Fibroblast of the aortic adventitia (primary cell): ENCODE results near the gene CLIC3. TPM values are rescaled to one million over a fixed set of nuclear protein-coding genes. Genes with fewer than 3 reads are reported as not detected.

Experiments
- DNase-seq: peaks from one replicate; pipeline ENCODE4 v3.0.0-alpha.2; 2010; ENCODE audit warnings: low read depth
- H3K4me3 ChIP-seq: 2 replicates; pipeline ENCODE4 v1.5.1; 2011; ENCODE audit warnings: low read depth, mild to moderate bottlenecking, control low read depth, low read length, moderate library complexity
- total RNA-seq: library from RNA; depleted of rRNA; stranded (reverse); fragments of >200 nt; gene quantifications from 2 replicates; pipeline ENCODE4 v1.2.3, GENCODE V29; 2012; ENCODE audit warnings: low replicate concordance
- TF ChIP-seq, protein P1 (sequence below): IDR thresholded peaks from 2 replicates; pipeline ENCODE4 v1.5.1; 2011; ENCODE audit warnings: mild to moderate bottlenecking, low read length, control low read depth, inconsistent platforms; ENCODE audit not compliant: insufficient read depth

The CLIC3 gene
- total RNA-seq, 1 donor = 5.2 TPM

DNA sequence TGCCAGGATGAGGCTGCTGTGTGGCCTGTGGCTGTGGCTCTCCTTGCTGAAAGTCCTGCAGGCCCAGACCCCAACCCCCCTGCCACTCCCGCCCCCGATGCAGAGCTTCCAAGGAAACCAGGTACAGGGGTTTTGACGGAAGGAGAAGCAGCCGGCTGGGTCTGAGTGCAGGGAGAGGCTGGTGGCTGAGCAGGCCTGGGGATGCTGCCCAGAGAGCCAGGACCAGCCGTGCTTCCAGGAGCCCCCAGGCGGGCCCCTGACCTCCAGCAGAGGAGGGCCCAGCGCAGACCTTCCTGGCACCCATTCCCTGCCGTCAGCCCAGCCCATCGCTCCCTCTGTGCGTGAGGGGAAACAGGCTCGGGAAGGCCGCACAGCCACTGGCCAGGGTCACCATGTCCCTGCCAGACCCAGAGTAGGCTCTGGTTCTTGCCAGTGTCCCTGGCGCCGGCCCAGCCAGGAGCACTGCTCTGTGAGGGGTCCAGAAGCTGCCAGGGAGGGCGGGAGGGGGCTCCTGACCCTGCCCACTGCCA lies 44.0 kb downstream of the CLIC3 start:
- H3K4me3 ChIP-seq = no peak overlapping the region
- no peak for DNase-seq
- TF ChIP-seq, protein P1, sequence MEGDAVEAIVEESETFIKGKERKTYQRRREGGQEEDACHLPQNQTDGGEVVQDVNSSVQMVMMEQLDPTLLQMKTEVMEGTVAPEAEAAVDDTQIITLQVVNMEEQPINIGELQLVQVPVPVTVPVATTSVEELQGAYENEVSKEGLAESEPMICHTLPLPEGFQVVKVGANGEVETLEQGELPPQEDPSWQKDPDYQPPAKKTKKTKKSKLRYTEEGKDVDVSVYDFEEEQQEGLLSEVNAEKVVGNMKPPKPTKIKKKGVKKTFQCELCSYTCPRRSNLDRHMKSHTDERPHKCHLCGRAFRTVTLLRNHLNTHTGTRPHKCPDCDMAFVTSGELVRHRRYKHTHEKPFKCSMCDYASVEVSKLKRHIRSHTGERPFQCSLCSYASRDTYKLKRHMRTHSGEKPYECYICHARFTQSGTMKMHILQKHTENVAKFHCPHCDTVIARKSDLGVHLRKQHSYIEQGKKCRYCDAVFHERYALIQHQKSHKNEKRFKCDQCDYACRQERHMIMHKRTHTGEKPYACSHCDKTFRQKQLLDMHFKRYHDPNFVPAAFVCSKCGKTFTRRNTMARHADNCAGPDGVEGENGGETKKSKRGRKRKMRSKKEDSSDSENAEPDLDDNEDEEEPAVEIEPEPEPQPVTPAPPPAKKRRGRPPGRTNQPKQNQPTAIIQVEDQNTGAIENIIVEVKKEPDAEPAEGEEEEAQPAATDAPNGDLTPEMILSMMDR = no peak

DNA sequence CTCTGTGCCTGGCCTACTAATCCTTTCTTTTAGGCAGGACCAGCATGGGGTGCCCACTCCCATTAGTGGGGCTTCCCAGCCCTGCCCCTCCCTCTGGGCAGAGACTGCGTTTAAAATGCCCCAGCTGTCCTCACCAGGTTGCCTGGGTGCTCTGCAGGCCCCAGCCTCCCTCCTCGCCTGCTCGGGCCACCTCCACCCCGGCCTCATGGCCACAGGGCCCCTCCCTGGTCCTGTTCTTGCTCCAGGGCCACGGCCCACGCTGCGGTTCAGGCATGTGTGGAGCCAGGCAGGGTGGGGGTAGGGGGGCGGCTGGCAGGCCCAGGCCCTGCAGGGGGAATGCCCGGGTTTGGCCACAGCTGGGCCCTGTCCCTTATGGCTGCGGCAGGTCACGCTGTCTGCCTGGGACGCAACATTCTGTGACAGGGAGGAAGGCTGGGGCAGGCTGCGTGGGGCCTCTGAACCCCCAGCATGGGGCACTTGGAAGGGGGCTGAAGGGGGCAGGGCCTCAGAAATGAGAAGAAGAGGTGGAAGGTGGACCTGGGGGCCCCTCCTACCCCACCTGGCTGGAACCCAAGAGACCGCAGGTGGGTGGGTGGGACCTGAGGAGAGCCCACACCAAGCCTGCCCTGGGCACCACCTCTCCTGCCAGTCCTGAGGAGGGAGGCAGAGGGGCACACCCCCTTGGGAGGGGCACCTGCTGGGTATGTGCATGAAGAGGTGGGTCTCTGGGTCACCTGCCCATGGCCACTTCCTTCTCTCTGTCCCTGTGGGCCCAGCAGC lies 44.6 kb downstream of the CLIC3 start, which contains the start of gene LCN12:
LCN12 (plus strand) TSS at position 733 of the 780 bp plus-strand sequence. CDS start 55 bp downstream, outside the sequence.
- no peak for DNase-seq
- TF ChIP-seq, protein P1 = no peak
- no peak within 1 kb of the TSS for H3K4me3 ChIP-seq

- DNase-seq = no peak
- TF ChIP-seq, protein P1 = no peak
- H3K4me3 ChIP-seq = no peak overlapping the region
These were observed 45.6 kb downstream of the CLIC3 start for GRCh38 chr9:136950656-136951276.

DNA sequence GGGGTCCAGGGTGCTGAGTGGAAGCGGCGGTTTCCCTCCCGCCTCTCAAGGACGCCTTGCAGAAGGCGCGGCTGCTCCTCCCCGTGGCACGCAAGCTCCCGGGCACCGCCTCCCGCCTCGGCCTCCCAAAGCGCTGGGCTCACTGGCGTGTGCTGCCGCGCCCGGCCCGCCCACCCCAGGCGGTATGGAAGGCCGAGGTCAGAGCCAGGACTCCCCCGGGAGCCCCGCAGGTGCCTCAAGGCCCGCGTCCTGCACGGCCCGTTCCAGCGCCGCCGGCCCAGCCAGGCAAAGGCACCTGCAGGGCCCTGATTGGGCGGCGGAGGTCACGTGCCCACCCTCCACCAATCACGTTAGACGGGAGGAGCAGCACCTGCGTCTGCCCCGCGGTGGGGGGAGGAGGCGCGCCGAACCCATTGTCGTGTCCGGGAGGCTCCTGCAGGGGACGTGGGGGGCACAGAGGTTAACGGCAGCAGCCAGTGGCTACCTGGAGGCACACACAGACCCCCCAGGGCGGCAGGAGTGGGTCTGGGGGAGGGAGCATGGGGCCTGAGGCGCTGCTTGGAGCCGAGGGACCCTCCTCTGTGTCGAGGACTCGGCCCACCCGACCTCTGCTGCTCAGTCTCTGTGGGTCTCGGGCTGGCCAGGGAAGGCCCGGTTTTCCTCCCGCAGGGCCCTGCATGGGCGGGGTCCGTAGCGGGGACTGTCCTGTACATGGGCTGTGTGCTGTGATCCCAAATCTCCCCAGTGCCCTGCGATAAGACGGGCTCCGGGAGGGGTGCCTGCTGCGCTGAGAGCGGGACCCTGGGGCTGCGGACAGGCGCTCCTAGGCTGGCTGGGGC lies 46.3 kb downstream of the CLIC3 start:
- TF ChIP-seq, protein P1 = no peak

DNA sequence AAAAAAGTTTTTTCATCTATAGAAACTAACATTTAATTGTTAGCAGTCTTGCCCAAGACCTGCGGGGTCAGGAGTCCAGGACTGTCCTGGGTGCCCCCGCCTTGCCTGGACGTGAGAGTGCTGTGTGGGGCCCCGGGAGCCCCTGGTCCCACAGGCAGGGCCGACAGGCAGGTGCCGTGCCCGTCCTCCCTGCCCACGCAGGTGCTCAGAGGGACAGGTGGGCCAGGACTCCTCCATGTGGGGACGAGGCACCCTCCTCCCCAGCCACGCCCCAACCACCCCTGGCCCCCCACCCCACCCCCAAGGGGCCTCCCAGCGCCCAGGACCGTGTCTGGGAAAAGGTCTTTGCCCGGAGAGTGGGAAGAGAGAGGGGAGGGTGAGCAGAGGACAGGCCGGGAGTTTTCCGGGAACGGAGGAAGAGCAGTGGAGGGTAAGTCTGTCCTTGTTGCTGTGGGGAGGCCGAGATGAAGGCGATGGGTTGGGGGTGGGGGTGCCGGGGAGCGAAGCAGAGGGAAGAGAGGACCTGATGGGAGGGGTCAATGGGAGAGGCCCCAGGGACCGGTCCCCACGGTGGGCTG lies 47.0 kb downstream of the CLIC3 start:
- no peak for DNase-seq
- TF ChIP-seq, protein P1 = no peak

More for the DNA sequence above, 46.3 kb downstream of the CLIC3 start:
- peak; percentile 70 for DNase-seq
- H3K4me3 ChIP-seq = peak overlapping the region; percentile 62

GRCh38 chr9:136947955-136948510 lies 48.3 kb downstream of the CLIC3 start:
- TF ChIP-seq, protein P1 = peak; percentile 62
- no peak overlapping the region for H3K4me3 ChIP-seq
- DNase-seq = peak; percentile 76

More for the DNA sequence above, 47.0 kb downstream of the CLIC3 start:
- H3K4me3 ChIP-seq = peak overlapping the region; percentile 62
